ENCODE data around the gene CLMN.

GRCh38 chr14:95294320-95294719 lies 25.4 kb downstream of the CLMN start:
- no peak for TF ChIP-seq CTCF (IDR thresholded peaks at IDR 0.05)
- TF ChIP-seq POLR2AphosphoS5 (IDR thresholded peaks at IDR 0.05): no peak

Data from prostate gland (tissue), 2 donors.